B cell (primary cell): ENCODE data around the gene CELF2. TPM values are rescaled to one million over a fixed set of nuclear protein-coding genes. Genes with fewer than 3 reads are reported as not detected.

Experiments
- ATAC-seq: fragments of 200-7000 bp; cut with Tn5 transposase; one replicate; pipeline ENCODE4 v1.10.0; 2021; ENCODE audit warnings: low read depth, mild to moderate bottlenecking, moderate number of reproducible peaks, moderate library complexity
- CTCF ChIA-PET: fragments of 350-600 bp; sonication (Branson Sonifier 250); formaldehyde crosslinking; loops from one replicate; lab custom pipeline; 2021; ENCODE audit warnings: antibody characterized with exemption, inconsistent platforms; lab: Charles Lee
- POLR2A ChIA-PET: fragments of 350-600 bp; sonication (Branson Sonifier 250); formaldehyde crosslinking; loops from one replicate; lab custom pipeline; 2021; ENCODE audit warnings: antibody characterized with exemption; lab: Charles Lee
- DNase-seq: peaks from one replicate; pipeline ENCODE4 v3.0.0; 2013
- H2AFZ ChIP-seq: 2 replicates; pipeline ENCODE4 v1.6.1; 2012; ENCODE audit warnings: mild to moderate bottlenecking, low read depth, low read length; ENCODE audit not compliant: insufficient read depth, poor library complexity, severe bottlenecking
- H3K27ac ChIP-seq, 2 donors: 1 replicate in 1 of 2; 2 replicates in 1 of 2; pipeline ENCODE4 v1.5.1; 2012 to 2013; ENCODE audit warnings: low read length in 2 of 2, mild to moderate bottlenecking in 2 of 2, moderate library complexity in 1 of 2
- H3K27me3 ChIP-seq, 4 experiments: fragments of 200-600 bp in 1 of 4; sonication (generic) in 1 of 4; replicated peaks in 1 of 4; 1 replicate in 2 of 4; 2 replicates in 2 of 4; pipeline versions ENCODE4 v1.6.1 to v1.7.0; 2013 to 2016; ENCODE audit warnings: low read length in 3 of 4, mild to moderate bottlenecking in 2 of 4, mixed read lengths in 1 of 4, moderate library complexity in 1 of 4; ENCODE audit not compliant: insufficient read depth in 4 of 4, control insufficient read depth in 3 of 4; ENCODE audit errors: control extremely low read depth in 1 of 4
- H3K36me3 ChIP-seq, 2 experiments: replicated peaks in 1 of 2; 1 replicate in 1 of 2; 2 replicates in 1 of 2; pipeline versions ENCODE4 v1.6.1 to v1.7.1; 2013; ENCODE audit warnings: low read length in 1 of 2; ENCODE audit not compliant: insufficient read depth in 2 of 2, control insufficient read depth in 1 of 2; ENCODE audit errors: control extremely low read depth in 1 of 2, extremely low read depth in 1 of 2
- H3K4me1 ChIP-seq, 2 donors: fragments of 200-600 bp in 1 of 2; sonication (generic) in 1 of 2; 1 replicate in 1 of 2; 2 replicates in 1 of 2; pipeline versions ENCODE4 v1.5.1 to v1.6.1; 2013 to 2017; ENCODE audit warnings: low read length in 2 of 2; ENCODE audit not compliant: control insufficient read depth in 2 of 2, insufficient read depth in 2 of 2
- H3K4me2 ChIP-seq: replicated peaks from 2 replicates; pipeline ENCODE3; 2012; ENCODE audit warnings: mild to moderate bottlenecking, low read depth, low read length; ENCODE audit not compliant: poor library complexity, severe bottlenecking
- H3K4me3 ChIP-seq, 5 experiments: fragments of 200-600 bp in 1 of 5; sonication (generic) in 1 of 5; 1 replicate in 3 of 5; 2 replicates in 2 of 5; pipeline versions ENCODE4 v1.5.1 to v1.7.0; 2011 to 2016; ENCODE audit warnings: low read length in 4 of 5, mild to moderate bottlenecking in 4 of 5, low read depth in 2 of 5, control low read depth in 1 of 5, moderate library complexity in 1 of 5; ENCODE audit not compliant: insufficient read depth in 1 of 5; ENCODE audit errors: control extremely low read depth in 1 of 5, extremely low read depth in 1 of 5
- H3K79me2 ChIP-seq: fragments of 200-600 bp; sonication (generic); one replicate; pipeline ENCODE4 v1.6.0; 2016; ENCODE audit warnings: low read length; ENCODE audit not compliant: control insufficient read depth, insufficient read depth
- H3K9ac ChIP-seq: fragments of 200-600 bp; sonication (generic); 2 replicates; pipeline ENCODE4 v1.6.1; 2017; ENCODE audit warnings: mild to moderate bottlenecking, low read length, moderate library complexity
- H3K9me3 ChIP-seq, 3 donors: one replicate each; pipeline versions ENCODE4 v1.6.1 to v1.7.1; 2013; ENCODE audit warnings: low read length in 2 of 3; ENCODE audit not compliant: control insufficient read depth in 2 of 3, insufficient read depth in 1 of 3; ENCODE audit errors: control extremely low read depth in 1 of 3
- H4K20me1 ChIP-seq: 2 replicates; pipeline ENCODE4 v1.6.0; 2012; ENCODE audit warnings: mild to moderate bottlenecking, low read length; ENCODE audit not compliant: insufficient read depth, control insufficient read depth, poor library complexity, severe bottlenecking
- H3K27ac Mint-ChIP-seq: one replicate; pipeline ENCODE4 v1.8.0; 2021; ENCODE audit warnings: mixed read lengths
- H3K27me3 Mint-ChIP-seq: one replicate; pipeline ENCODE4 v1.8.0; 2021; ENCODE audit warnings: mixed read lengths
- H3K4me1 Mint-ChIP-seq: one replicate; pipeline ENCODE4 v1.8.0; 2021; ENCODE audit warnings: mixed read lengths
- H3K4me3 Mint-ChIP-seq: one replicate; pipeline ENCODE4 v1.8.0; 2021; ENCODE audit warnings: mixed read lengths
- H3K9me3 Mint-ChIP-seq: one replicate; pipeline ENCODE4 v1.8.0; 2022; ENCODE audit warnings: mixed read lengths; ENCODE audit not compliant: insufficient read depth
- CTCF ChIP-seq: fragments of 200-600 bp; IDR thresholded peaks from one replicate; pipeline ENCODE4 v1.8.0; 2022; ENCODE audit warnings: antibody characterized with exemption, mild to moderate bottlenecking
- EZH2 ChIP-seq: IDR thresholded peaks from 2 replicates; pipeline ENCODE4 v1.6.1; 2012; ENCODE audit warnings: borderline replicate concordance, low read depth, mild to moderate bottlenecking, moderate library complexity, low read length; ENCODE audit not compliant: insufficient read depth, poor library complexity, severe bottlenecking
- WGBS: methylation state at CpG from one replicate; pipeline ENCODE4 v1.1.5; 2013; ENCODE audit warnings: missing lambda C conversion rate; ENCODE audit not compliant: insufficient coverage; 5-methylcytosine and 5-hydroxymethylcytosine counted together
- intact Hi-C: fragments of 100-400 bp; cut with micrococcal nuclease; formaldehyde crosslinking; loops from one replicate; pipeline ENCODE4 v1.10.0; 2022
- polyA plus RNA-seq: library from polyadenylated mRNA; depleted of rRNA; stranded (reverse); fragments of >200 nt; gene quantifications from 2 replicates; pipeline ENCODE4 v1.2.3, GENCODE V29; 2012
- total RNA-seq, 2 donors: library from RNA; stranded (reverse); fragments of 120-200 nt in 1 of 2; gene quantifications; 1 replicate in 1 of 2; 2 replicates in 1 of 2; pipeline versions ENCODE4 v1.2.3 to v1.2.4, GENCODE V29; 2013 to 2022

The CELF2 gene
- total and polyA plus RNA-seq, 2 donors (not counting 1 experiment from before 2014, with no cell fraction given), result 59.5 to 112 TPM

- TF ChIP-seq EZH2, result no peak
- no peak for TF ChIP-seq CTCF
- no peak overlapping the region for H3K9ac ChIP-seq
- no peak overlapping the region for H2AFZ ChIP-seq
- no peak for ATAC-seq
- no CpG with 5 or more reads among the region's 5 CpGs for WGBS
- H3K9me3 ChIP-seq, result peaks cover 0 to 3% (median 0%) of the 10 kb centered on the region in 3 donors
- H3K4me1 ChIP-seq, result peaks cover 30% of the 10 kb centered on the region in 2 donors
- peaks cover 8 to 76% of the 10 kb centered on the region in 2 experiments for H3K36me3 ChIP-seq
- intact Hi-C loops, result no loop called here
- CTCF ChIA-PET, result interaction anchor here (0.6 to 1.9 kb wide), 3 partner anchors 9 to 89 kb away, joined by 5 to 7 read pairs (median 6); no protein-coding TSS in a partner anchor
- Mint-ChIP-seq H3K27me3 (no peaks in the 10 kb centered on the region), H3K27ac (peak overlapping the region; percentile 15), H3K4me1 (peaks cover 71% of the 10 kb centered on the region), H3K9me3 (no peaks in the 10 kb centered on the region), H3K4me3 (no peak overlapping the region)
- no peak for DNase-seq
- POLR2A ChIA-PET, result interaction anchor here (0.5 kb wide), 1 partner anchor 41 kb away, joined by 4 read pairs; no protein-coding TSS in a partner anchor
- H3K27me3 ChIP-seq, result no peaks in the 10 kb centered on the region
- no peak overlapping the region for H3K4me2 ChIP-seq
- peaks cover 100% of the 10 kb centered on the region for H3K79me2 ChIP-seq
- H3K27ac ChIP-seq, result peak overlapping the region in 1 of 2 donors; percentile 48
- no peak overlapping the region for H3K4me3 ChIP-seq
- peaks cover 97% of the 10 kb centered on the region for H4K20me1 ChIP-seq
Observed at GRCh38 chr10:11201911-11202310, 184.2 kb downstream of the CELF2 start.

- TF ChIP-seq CTCF (no peak), EZH2 (no peak)
- Histone ChIP-seq H3K79me2 (peaks cover 100% of the 10 kb centered on the region), H3K4me2 (no peak overlapping the region), H3K9ac (no peak overlapping the region), H3K4me3 (no peak overlapping the region), H3K9me3 (peaks cover 0 to 3% (median 0%) of the 10 kb centered on the region in 3 donors), H2AFZ (no peak overlapping the region), H4K20me1 (peaks cover 100% of the 10 kb centered on the region), H3K27ac (peak overlapping the region in 1 of 2 donors; percentile 38), H3K27me3 (no peaks in the 10 kb centered on the region), H3K4me1 (peaks cover 31 to 33% of the 10 kb centered on the region in 2 donors), H3K36me3 (peaks cover 6 to 84% of the 10 kb centered on the region in 2 experiments)
- DNase-seq, result no peak
- ChIA-PET POLR2A (no interaction called here), CTCF (no interaction called here)
- Mint-ChIP-seq H3K27me3 (no peaks in the 10 kb centered on the region), H3K9me3 (no peaks in the 10 kb centered on the region), H3K27ac (peak overlapping the region; percentile 57), H3K4me1 (peaks cover 73% of the 10 kb centered on the region), H3K4me3 (no peak overlapping the region)
- no peak for ATAC-seq
- 88% methylated on average over 15 of the region's 19 CpGs for WGBS
- intact Hi-C loops, result no loop called here
Observed at GRCh38 chr10:11204351-11204942, 186.8 kb downstream of the CELF2 start.
